PC-9 (cell line): ENCODE data around the gene METTL8. TPM values are rescaled to one million over a fixed set of nuclear protein-coding genes. Genes with fewer than 3 reads are reported as not detected.

ENCODE experiments used
- BruUV-seq: library from RNA; stranded (reverse); fragments of 400-500 nt; replicated peaks from 2 replicates; lab custom pipeline; 2021; lab: Mats Ljungman, UMichigan
- CTCF ChIA-PET: fragments of 300-600 bp; sonication (Branson Sonifier 250); formaldehyde crosslinking; loops from one replicate; lab custom pipeline; 2022; ENCODE audit warnings: antibody characterized with exemption; lab: Charles Lee
- POLR2A ChIA-PET: fragments of 300-600 bp; sonication (Branson Sonifier 250); formaldehyde crosslinking; loops from one replicate; lab custom pipeline; 2022; ENCODE audit warnings: antibody characterized with exemption; ENCODE audit not compliant: unreplicated experiment; lab: Charles Lee
- DNase-seq, 2 experiments: peaks; one replicate each; pipeline versions ENCODE4 v3.0.0 to v3.0.0-alpha.2; 2015 to 2022; ENCODE audit warnings: mixed read lengths in 1 of 2
- H2AFZ ChIP-seq: fragments of 200-600 bp; sonication (generic); 2 replicates; pipeline ENCODE4 v1.8.1; 2017; ENCODE audit warnings: antibody characterized with exemption
- H3F3A ChIP-seq: fragments of 200-600 bp; sonication (generic); 2 replicates; pipeline ENCODE4 v1.8.1; 2017; ENCODE audit warnings: antibody characterized with exemption, mild to moderate bottlenecking, low read depth; ENCODE audit not compliant: insufficient read depth
- H3K27ac ChIP-seq: fragments of 200-600 bp; sonication (generic); 2 replicates; pipeline ENCODE4 v1.6.1; 2016; ENCODE audit warnings: mixed run types
- H3K27me3 ChIP-seq: fragments of 200-600 bp; sonication (generic); 2 replicates; pipeline ENCODE4 v1.6.1; 2016; ENCODE audit warnings: low read depth, mixed run types; ENCODE audit not compliant: insufficient read depth
- H3K36me3 ChIP-seq: fragments of 200-600 bp; sonication (generic); 2 replicates; pipeline ENCODE4 v1.6.1; 2016; ENCODE audit warnings: low read depth, mixed run types
- H3K4me1 ChIP-seq: fragments of 200-600 bp; sonication (generic); replicated peaks from 2 replicates; pipeline ENCODE4 v1.6.1; 2016; ENCODE audit warnings: mixed run types; ENCODE audit not compliant: insufficient read depth
- H3K4me2 ChIP-seq: fragments of 200-600 bp; sonication (generic); 2 replicates; pipeline ENCODE4 v1.6.1; 2017; ENCODE audit warnings: mixed run types
- H3K4me3 ChIP-seq: fragments of 200-600 bp; sonication (generic); 2 replicates; pipeline ENCODE4 v1.6.1; 2016; ENCODE audit warnings: mixed run types
- H3K79me2 ChIP-seq: fragments of 200-600 bp; sonication (generic); 2 replicates; pipeline ENCODE4 v1.6.1; 2017; ENCODE audit warnings: low read depth, mixed run types
- H3K9me2 ChIP-seq: fragments of 200-600 bp; sonication (generic); 2 replicates; pipeline ENCODE4 v1.8.1; 2017; ENCODE audit warnings: mild to moderate bottlenecking; ENCODE audit not compliant: insufficient read depth
- H3K9me3 ChIP-seq: fragments of 200-600 bp; sonication (generic); 2 replicates; pipeline ENCODE4 v1.8.1; 2016; ENCODE audit warnings: low read depth; ENCODE audit not compliant: insufficient read depth
- H4K20me1 ChIP-seq: fragments of 200-600 bp; sonication (generic); 2 replicates; pipeline ENCODE4 v1.8.1; 2017; ENCODE audit not compliant: insufficient read depth
- CTCF ChIP-seq: fragments of 200-600 bp; sonication (generic); conservative IDR thresholded peaks from 2 replicates; pipeline ENCODE4 v1.6.1; 2017; ENCODE audit warnings: mixed run types, antibody characterized with exemption, mild to moderate bottlenecking, moderate library complexity
- EZH2 ChIP-seq: fragments of 200-600 bp; sonication (generic); IDR thresholded peaks from 2 replicates; pipeline ENCODE4 v1.8.0; 2017; ENCODE audit warnings: antibody characterized with exemption, low read depth
- intact Hi-C: fragments of 100-400 bp; cut with micrococcal nuclease; formaldehyde crosslinking; loops from one replicate; pipeline ENCODE4 v1.10.0; 2022; ENCODE audit not compliant: unreplicated experiment
- total RNA-seq: library from RNA; stranded (reverse); gene quantifications from 2 replicates; pipeline ENCODE4 v1.2.3, GENCODE V29; 2021

METTL8 gene
- total RNA-seq, 1 experiment from 2014 or later, result 21.8 TPM

DNA sequence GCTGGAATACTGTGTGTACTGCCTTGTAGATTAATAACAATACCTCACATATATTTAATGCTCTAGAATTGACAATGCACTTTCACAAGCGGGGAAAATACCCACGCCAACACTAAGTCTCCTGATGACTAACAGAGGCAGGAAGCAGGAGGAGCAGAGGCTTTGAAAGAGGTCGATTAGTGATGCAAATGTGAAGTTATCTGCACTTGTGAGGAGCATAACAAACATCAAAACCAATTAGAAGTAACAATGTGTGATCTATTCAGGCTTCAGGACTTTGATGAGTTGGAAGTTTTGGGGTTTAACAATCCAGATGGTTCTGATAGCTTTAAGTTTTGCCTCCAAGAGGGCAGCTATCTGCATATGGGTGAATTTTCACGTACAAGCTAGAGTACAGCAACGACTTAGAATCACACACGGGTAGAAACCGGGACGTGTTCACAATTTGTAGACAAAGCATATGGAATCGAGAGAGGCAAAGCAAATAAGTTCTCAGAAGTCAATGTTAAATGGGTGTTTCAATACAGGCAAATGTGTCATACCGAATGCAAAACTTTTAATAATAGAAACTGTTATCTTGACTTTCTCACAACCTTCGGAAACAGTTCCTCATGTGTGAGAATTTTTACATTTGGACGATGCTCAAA lies 114.5 kb downstream of the METTL8 start:
- Histone ChIP-seq H3K4me2 (no peak overlapping the region), H4K20me1 (no peaks in the 10 kb centered on the region), H3K79me2 (no peaks in the 10 kb centered on the region), H3K27ac (no peak overlapping the region), H3K9me3 (no peaks in the 10 kb centered on the region), H3K9me2 (no peaks in the 10 kb centered on the region; the same call in 1 of the 2 replicates), H3K36me3 (no peaks in the 10 kb centered on the region), H2AFZ (no peak overlapping the region), H3F3A (no peaks in the 10 kb centered on the region), H3K27me3 (no peaks in the 10 kb centered on the region), H3K4me3 (no peak overlapping the region), H3K4me1 (peaks cover 8% of the 10 kb centered on the region; the same call in 1 of the 2 replicates)
- ChIA-PET POLR2A (no interaction called here), CTCF (no interaction called here)
- DNase-seq, result no peak
- no TSS peak for BruUV-seq
- intact Hi-C loops, result no loop called here
- no peak for TF ChIP-seq CTCF
- TF ChIP-seq EZH2, result no peak

- TF ChIP-seq EZH2 (no peak), CTCF (no peak)
- DNase-seq, result no peak
- CTCF ChIA-PET, result no interaction called here
- H3F3A ChIP-seq, result no peaks in the 10 kb centered on the region
- no peak overlapping the region for H3K4me2 ChIP-seq
- POLR2A ChIA-PET, result no interaction called here
- H3K4me1 ChIP-seq, result peaks cover 8% of the 10 kb centered on the region; the same call in 1 of the 2 replicates
- no peaks in the 10 kb centered on the region for H3K36me3 ChIP-seq
- no TSS peak for BruUV-seq
- no peak overlapping the region for H3K27ac ChIP-seq
- no peak overlapping the region for H3K4me3 ChIP-seq
- no peaks in the 10 kb centered on the region for H3K27me3 ChIP-seq
- no peaks in the 10 kb centered on the region for H3K9me3 ChIP-seq
- no peaks in the 10 kb centered on the region for H3K79me2 ChIP-seq
- H3K9me2 ChIP-seq, result no peaks in the 10 kb centered on the region; the same call in 1 of the 2 replicates
- intact Hi-C loops, result no loop called here
- H4K20me1 ChIP-seq, result no peaks in the 10 kb centered on the region
- H2AFZ ChIP-seq, result no peak overlapping the region
Observed at GRCh38 chr2:171318463-171318934, 115.3 kb downstream of the METTL8 start.

- Histone ChIP-seq H3K27me3 (no peaks in the 10 kb centered on the region), H3K9me2 (no peaks in the 10 kb centered on the region; the same call in 1 of the 2 replicates), H3K9me3 (peaks cover under 1% of the 10 kb centered on the region; the same call in 1 of the 2 replicates), H4K20me1 (no peaks in the 10 kb centered on the region), H2AFZ (no peak overlapping the region), H3K27ac (no peak overlapping the region), H3K79me2 (no peaks in the 10 kb centered on the region), H3K4me2 (no peak overlapping the region), H3K4me1 (peaks cover 8% of the 10 kb centered on the region; the same call in 1 of the 2 replicates), H3K4me3 (no peak overlapping the region), H3F3A (no peaks in the 10 kb centered on the region), H3K36me3 (no peaks in the 10 kb centered on the region)
- intact Hi-C loops, result no loop called here
- ChIA-PET POLR2A (no interaction called here), CTCF (no interaction called here)
- TF ChIP-seq CTCF, result no peak
- TF ChIP-seq EZH2, result no peak
- DNase-seq, result no peak
- no TSS peak for BruUV-seq
Observed at GRCh38 chr2:171317492-171318125, 116.2 kb downstream of the METTL8 start.
